Measurements from ENCODE around the gene OR51B4. TPM values are rescaled to one million over a fixed set of nuclear protein-coding genes. Genes with fewer than 3 reads are reported as not detected.
"Not testable (repeated sequence)": the region's sequence is repeated elsewhere in the genome, so short reads cannot be mapped to it uniquely, and the experiment has no call there.

The OR51B4 gene
- polyA plus RNA-seq, 12 donors: 0.33 TPM; not detected in 11

DNA sequence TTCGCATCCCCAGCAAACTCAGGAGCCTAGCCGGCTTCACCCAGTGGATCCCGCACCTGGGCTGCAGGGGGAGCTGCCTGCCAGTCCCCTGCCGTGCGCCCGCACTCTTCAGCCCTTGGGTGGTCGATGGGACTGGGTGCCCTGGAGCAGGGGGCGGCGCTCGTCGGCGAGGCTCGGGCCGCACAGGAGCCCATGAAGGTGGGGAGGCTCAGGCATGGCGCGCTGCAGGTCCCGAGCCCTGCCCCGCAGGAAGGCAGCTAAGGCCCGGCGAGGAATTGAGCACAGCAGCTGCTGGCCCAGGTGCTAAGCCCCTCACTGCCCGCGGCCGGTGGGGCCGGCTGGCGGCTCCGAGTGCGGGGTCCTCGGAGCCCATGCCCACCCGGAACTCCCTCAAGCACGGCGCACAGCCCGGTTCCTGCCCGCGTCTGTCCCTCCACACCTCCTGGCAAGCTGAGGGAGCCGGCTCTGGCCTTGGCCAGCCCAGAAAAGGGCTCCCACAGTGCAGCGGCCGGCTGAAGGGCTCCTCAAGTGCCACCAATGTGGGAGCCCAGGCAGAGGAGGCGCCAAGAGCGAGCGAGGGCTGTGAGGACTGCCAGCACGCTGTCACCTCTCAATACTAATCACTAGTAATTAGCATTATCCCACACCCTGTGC is 7.3 kb downstream of the OR51B4 start:
- not testable (repeated sequence) for DNase-seq

DNA sequence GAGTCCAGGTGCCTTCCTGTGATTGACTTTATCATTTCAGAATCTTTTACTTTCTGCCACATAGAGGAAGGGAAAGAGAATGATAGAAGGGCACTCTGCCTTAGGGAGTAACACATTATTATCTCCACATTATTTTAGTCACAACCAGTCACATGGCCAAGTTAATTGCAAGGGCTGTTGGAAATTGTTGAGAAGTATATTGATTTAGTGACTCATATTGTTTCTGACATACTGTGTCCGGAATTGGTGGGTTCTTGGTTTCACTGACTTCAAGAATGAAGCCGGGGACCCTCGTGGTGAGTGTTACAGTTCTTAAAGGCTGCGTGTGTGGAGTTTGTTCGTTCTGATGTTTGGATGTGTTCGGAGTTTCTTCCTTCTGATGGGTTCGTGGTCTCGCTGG is 8.7 kb downstream of the OR51B4 start:
- no peak for DNase-seq

DNA sequence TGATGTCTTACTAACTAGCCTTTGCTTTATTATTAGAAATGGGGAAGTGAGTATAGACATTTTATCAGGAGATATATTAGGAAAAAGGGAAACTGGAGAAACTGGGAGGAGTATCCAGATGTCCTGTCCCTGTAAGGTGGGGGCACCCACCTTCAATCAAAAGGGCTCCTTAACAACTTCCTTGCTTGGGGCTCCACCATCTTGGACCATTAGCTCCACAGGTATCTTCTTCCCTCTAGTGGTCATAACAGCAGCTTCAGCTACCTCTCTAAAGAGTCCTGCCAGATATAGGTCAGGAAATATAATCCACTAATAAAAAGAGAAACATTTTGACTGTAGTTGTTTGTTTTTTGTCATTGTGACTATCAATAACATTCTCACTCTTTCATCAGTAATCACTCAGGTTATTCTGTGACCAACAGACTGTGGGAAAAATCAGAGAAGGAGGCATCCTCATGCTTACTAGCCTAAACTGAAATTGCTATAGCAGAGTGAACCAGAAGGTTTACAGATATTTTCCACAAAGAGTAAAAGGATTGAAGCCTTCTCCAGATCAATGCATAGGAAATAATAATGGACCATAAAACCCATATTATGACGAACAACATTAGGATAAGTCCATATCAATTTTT is 10.4 kb downstream of the OR51B4 start:
- no peak for DNase-seq

DNA sequence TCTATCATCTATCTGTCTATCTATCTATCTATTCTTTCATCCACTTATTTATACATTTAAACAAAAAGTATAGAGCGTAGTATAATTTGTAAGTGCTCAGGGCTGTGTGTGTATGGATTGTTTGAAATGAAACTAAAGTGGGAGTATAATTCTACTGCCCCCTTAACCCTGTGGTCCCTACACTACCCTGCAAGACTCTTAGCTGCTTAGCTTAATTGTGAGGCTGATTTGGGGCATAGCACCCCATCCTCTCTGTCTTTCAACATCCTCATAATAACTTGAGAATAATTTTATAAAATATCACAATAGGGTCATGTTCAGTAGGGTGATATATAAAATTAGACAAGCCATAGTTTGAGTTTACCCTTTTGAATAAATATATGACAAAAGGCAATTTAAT is 11.6 kb downstream of the OR51B4 start:
- DNase-seq: no peak

DNA sequence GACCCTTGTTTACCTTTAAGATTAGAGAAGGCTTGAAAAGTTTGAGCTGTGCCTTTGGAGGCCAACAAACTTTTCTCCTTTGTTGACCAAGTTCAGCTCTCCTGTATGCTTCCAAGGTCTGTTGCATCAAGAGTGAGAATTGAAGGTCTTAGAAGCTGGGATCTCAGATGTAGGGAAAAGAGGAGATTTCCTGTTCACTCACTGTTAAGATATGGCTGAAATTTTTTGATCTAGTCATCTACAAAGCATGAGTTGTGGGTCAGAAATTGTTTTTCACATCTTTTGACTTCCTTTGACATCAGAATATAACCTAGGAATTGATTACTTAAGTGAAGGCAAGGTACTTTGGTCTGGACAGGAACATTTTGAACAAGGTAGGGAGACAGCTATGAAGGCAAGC is 12.1 kb downstream of the OR51B4 start:
- no peak for DNase-seq

DNA sequence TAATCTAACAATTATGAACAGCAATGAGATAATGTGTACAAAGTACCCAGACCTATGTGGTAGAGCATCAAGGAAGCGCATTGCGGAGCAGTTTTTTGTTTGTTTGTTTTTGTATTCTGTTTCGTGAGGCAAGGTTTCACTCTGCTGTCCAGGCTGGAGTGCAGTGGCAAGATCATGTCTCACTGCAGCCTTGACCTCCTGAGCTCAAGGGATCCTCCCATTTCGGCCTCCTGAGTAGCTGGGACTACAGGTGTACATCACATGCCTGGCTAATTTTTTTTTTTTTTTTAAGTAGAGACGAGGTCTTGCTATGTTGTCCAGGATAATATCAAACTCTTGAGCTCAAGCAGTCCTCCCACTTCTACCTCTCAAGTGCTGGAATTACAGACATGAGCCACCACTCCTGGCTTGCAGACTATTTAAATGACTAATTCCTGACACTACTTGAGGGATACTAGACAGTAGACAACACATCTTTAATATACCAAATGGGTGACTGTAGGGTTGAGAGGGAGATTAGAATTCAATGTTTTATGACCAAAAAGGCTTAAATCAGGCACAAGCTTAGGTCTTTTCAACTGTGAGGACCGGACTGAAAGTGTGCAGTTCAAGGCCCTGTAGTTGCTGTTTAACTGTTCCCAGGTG is 12.7 kb downstream of the OR51B4 start:
- no peak for DNase-seq

DNA sequence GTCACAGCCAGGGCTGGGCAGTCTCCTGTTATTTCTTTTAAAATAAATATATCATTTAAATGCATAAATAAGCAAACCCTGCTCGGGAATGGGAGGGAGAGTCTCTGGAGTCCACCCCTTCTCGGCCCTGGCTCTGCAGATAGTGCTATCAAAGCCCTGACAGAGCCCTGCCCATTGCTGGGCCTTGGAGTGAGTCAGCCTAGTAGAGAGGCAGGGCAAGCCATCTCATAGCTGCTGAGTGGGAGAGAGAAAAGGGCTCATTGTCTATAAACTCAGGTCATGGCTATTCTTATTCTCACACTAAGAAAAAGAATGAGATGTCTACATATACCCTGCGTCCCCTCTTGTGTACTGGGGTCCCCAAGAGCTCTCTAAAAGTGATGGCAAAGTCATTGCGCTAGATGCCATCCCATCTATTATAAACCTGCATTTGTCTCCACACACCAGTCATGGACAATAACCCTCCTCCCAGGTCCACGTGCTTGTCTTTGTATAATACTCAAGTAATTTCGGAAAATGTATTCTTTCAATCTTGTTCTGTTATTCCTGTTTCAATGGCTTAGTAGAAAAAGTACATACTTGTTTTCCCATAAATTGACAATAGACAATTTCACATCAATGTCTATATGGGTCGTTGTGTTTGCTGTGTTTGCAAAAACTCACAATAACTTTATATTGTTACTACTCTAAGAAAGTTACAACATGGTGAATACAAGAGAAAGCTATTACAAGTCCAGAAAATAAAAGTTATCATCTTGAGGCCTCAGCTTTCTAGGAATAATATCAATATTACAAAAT is 13.4 kb downstream of the OR51B4 start:
- no peak for DNase-seq

DNA sequence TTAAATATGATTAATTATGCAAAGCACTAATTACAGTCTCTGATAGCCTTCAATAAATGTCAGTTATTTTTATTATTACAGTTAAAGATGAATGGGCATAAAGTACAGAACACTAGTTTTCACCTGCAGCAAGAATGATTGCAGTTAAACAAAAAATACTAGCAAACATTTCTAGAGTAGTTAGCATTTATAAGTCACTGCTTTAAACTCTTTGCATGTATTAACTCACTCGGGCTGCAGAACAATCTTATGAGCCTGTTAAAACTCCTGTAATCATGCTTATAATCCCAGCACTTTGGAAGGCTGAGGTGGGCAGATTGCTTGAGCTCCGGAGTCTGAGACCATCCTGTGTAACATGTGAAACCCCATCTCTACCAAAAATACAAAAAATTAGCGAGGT is 14.8 kb downstream of the OR51B4 start:
- DNase-seq: no peak

DNA sequence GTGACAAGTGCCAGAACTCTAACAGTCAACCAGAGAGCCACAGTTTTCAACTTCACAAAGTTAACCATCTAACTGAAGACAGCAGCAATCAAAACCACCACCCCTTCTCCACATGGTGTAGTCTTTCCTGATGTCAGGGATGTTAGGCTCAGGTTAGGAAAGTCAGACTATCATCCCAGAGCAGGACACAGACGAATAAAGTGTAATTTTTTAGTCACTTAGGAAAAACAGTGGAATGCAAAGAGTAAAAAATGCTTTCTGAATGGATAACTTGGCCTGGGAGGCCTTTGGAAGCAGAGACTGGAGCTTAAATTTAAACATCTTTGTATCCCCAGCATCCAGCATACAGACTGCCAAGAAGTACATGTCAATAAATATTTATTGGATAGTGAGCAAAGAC is 15.4 kb downstream of the OR51B4 start:
- no peak for DNase-seq

DNA sequence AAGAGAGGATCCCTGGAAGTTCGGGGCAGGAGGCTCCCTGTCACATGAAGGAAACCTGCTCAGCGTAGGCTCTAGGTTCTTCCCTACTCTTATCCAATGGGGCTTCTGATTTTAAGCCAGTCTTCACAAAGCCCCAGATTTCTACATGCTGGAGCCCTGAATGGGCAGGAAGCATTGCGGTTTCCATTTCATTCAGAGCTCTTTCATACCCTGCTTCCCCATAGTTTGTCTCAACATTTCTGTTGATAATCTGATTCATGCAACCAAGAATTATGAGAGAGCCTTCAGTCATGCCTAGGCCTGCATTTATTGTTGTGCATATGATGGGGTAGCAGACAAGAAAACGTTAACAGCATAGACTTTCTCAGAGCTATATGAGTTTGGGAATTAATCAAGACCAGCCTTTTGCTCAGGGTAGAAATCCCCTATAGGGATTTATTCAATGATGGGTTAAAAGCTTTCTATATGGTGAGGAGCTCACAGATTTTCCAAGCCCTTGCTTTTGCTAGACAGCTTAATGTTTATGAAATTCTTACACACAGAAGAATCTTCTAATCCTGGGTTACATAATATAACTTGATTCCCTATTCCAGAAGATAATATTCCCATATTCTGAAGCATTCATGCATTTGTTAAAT is 15.9 kb downstream of the OR51B4 start:
- no peak for DNase-seq

DNA sequence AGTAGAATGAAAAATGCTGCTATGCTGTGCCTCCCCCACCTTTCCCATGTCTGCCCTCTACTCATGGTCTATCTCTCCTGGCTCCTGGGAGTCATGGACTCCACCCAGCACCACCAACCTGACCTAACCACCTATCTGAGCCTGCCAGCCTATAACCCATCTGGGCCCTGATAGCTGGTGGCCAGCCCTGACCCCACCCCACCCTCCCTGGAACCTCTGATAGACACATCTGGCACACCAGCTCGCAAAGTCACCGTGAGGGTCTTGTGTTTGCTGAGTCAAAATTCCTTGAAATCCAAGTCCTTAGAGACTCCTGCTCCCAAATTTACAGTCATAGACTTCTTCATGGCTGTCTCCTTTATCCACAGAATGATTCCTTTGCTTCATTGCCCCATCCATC is 17.1 kb downstream of the OR51B4 start:
- DNase-seq: no peak

DNA sequence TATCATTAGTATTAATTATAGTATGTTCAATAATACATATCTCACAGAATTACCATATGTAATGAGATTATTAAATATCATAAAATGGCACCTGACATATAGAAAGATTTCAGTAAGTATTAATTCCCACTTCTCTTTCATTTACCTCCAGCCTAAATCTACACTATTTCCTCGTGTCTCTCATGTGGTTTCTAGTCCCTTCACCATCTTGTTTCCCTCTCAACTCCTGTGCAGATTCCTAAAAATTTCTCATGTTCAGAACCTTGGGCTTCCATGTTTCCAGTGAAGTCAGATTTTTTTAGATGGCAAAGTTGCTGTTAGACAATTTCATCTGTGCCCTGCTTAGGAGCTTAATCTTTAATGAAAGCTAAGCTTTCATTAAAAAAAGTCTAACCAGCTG is 17.9 kb downstream of the OR51B4 start:
- DNase-seq: no peak

DNA sequence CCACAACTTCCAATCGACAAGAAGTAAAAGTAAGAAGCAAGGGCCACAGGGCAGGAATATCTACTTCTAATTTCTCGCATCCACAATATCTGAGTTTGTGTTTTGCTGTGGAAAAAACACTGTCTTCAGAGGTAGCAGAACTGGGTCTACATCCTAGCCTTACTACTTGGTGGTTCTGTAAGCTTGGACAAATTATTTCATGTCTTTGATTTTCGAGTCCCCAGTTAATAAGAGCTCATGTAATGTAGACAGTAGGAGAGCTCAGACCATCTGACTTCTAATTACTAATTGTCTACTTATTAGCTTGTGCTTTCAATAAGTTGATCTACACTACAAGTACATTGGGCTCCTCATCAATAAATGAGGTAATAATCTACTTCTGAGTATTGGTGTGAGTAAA is 18.7 kb downstream of the OR51B4 start:
- no peak for DNase-seq

DNA sequence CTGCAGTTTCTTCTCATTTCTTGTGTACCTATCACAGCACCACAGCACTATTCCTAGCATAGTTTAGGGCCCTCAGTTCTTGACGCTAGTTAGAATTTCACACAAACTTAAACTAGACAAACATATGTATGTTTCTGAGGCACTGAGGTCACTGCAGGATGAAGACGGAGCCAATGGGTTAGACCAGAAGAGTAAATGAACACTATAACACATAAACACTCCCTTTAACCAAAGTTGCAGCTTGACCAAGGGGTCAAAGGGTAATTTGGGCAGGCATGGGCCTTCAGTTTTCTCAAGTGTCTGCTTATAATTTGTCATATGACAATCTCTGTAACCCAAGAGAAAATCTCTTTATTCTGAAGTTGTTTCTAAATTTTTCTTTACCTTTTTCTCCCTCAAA is 19.1 kb downstream of the OR51B4 start:
- DNase-seq: no peak

DNA sequence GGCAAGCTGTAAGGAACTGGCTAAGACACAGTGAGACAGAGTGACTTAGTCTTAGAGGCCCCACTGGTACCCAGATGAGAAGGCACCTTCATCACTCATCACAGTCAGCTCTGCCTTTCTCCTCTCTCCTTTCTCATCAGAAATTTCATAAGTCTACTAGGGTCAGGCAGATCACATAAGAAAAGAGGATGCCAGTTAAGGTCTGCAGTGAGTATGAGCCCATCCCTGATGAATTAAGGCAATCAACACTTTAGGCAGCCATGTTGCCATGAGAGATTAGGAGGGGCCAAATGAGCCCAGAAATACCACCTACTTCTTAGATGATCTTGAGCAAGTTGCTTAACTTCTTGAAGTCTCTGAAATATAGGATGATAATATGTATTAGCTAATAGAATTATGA is 20.1 kb downstream of the OR51B4 start:
- DNase-seq: no peak

DNA sequence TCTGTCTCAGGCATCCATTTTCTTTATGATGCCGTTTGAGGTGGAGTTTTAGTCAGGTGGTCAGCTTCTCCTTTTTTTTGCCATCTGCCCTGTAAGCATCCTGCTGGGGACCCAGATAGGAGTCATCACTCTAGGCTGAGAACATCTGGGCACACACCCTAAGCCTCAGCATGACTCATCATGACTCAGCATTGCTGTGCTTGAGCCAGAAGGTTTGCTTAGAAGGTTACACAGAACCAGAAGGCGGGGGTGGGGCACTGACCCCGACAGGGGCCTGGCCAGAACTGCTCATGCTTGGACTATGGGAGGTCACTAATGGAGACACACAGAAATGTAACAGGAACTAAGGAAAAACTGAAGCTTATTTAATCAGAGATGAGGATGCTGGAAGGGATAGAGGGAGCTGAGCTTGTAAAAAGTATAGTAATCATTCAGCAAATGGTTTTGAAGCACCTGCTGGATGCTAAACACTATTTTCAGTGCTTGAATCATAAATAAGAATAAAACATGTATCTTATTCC is 21.1 kb downstream of the OR51B4 start:
- DNase-seq: peak; percentile 4

DNA sequence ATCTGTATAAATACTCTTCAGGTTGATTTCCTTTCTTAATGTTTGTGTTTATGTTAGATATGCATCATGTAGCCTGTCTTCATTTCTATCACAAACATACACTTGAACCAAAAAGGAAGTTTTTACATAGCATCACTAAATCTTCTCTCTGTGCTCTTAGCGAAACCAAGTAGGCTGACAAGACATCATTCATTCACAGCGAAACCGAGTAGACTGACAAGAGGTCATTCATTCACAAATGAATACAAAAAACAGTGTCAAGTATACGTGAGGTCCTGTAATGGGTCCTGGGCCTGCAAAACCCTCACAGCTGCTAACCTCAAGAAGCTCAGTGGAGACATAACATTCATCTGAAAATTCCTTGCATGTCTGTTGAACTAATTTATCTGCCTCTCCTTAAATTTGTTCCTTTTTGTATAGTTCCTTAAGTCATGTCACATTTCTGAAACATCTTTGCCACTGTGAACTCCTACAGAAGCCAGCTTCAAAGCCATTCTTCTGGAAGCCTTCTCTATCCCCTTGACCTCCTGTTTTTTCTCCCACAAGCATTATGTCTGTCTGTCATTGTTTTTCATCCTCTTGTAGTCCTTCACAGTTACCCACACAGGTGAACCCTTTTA is 22.2 kb downstream of the OR51B4 start:
- no peak for DNase-seq

DNA sequence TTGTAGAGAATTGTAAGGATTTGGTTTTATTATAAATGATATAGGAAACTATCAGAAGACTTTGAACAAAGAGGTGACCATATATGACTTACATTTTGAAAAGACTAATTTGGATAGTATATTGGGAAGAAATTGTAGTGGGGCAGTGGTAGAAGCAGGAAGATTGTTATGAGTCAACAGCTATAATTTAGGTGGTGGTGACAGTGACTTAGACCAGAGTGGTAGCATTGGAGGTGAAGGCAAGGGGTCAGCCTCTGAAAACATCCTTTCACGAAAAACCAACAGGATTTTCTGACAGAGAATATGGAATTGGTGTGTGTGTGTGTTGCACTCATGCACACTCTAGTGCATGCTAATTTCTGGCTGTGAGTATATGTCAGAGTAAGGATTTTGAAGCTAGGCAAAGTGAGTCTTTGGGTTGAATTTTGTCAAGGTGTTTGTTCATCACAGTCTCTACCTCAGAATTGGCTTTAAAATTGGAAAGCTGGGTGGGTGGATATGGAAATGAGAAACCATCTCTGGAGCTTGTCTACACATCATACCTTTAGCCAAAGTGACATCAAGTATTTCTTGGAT is 23.9 kb downstream of the OR51B4 start:
- DNase-seq: no peak

DNA sequence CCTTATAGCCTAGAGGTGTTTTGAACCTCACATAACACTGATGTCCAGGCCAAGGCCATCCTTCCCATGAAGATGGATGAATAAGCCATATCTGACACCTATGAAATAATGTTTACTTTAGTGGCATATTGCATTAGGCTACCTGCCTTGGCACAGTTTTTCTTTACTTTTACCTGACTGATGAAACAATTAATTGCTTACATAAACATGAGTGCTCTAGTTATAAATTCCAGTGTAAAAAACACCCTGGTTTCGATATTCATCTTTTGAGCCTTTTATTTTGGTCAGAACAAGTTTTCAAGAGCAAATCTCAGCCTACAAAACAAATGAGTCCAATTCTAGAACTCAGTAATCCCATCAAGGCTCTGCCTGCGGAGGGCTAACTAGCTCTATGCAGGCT is 25.0 kb downstream of the OR51B4 start:
- DNase-seq: no peak

DNA sequence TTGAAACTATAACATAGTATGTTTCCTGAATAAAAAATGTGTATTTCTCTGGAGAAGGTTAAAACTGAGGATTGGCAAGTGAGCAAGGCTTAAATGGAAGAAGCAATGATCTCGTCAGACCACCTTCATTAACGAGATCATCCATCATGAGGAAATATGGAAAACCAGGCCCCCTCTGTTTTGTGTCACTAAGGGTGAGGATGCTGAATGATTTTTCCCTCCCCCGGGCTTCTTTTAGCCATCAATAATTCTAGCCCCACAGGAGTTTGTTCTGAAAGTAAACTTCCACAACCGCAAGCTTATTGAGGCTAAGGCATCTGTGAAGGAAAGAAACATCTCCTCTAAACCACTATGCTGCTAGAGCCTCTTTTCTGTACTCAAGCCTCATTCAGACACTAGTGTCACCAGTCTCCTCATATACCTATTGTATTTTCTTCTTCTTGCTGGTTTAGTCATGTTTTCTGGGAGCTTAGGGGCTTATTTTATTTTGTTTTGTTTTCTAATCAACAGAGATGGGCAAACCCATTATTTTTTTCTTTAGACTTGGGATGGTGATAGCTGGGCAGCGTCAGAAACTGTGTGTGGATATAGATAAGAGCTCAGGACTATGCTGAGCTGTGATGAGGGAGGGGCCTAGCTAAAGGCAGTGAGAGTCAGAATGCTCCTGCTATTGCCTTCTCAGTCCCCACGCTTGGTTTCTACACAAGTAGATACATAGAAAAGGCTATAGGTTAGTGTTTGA is 26.2 kb downstream of the OR51B4 start:
- no peak for DNase-seq

Data from muscle of arm (tissue), 12 donors.